Glutamatergic neuron (in vitro differentiated cells): ENCODE results near the gene DLG2. TPM values are rescaled to one million over a fixed set of nuclear protein-coding genes. Genes with fewer than 3 reads are reported as not detected.

Source experiments
- DNase-seq: peaks from one replicate; pipeline ENCODE4 v3.0.0; 2022
- H3K27ac Mint-ChIP-seq: one replicate; pipeline ENCODE4 v1.8.0; 2020; ENCODE audit warnings: mild to moderate bottlenecking, mixed read lengths, inconsistent platforms; ENCODE audit not compliant: unreplicated experiment
- H3K27me3 Mint-ChIP-seq: one replicate; pipeline ENCODE4 v1.8.0; 2020; ENCODE audit warnings: mild to moderate bottlenecking, moderate library complexity, mixed read lengths, inconsistent platforms; ENCODE audit not compliant: unreplicated experiment
- H3K36me3 Mint-ChIP-seq: one replicate; pipeline ENCODE4 v1.8.0; 2020; ENCODE audit warnings: mild to moderate bottlenecking, mixed read lengths, inconsistent platforms; ENCODE audit not compliant: unreplicated experiment
- H3K4me1 Mint-ChIP-seq: one replicate; pipeline ENCODE4 v1.8.0; 2020; ENCODE audit warnings: mild to moderate bottlenecking, low read depth, mixed read lengths, inconsistent platforms; ENCODE audit not compliant: unreplicated experiment
- H3K4me3 Mint-ChIP-seq: one replicate; pipeline ENCODE4 v1.8.0; 2020; ENCODE audit warnings: mild to moderate bottlenecking, mixed read lengths, inconsistent platforms; ENCODE audit not compliant: unreplicated experiment
- H3K9me3 Mint-ChIP-seq: one replicate; pipeline ENCODE4 v1.8.0; 2020; ENCODE audit warnings: mild to moderate bottlenecking, moderate library complexity, mixed read lengths, inconsistent platforms; ENCODE audit not compliant: unreplicated experiment
- CTCF ChIP-seq: fragments of 200-600 bp; sonication (generic); IDR thresholded peaks from one replicate; pipeline ENCODE4 v1.5.0; 2021; ENCODE audit not compliant: partially characterized antibody, unreplicated experiment
- total RNA-seq: library from RNA; stranded (reverse); fragmentation: NEBNext Ultra II Directional; extraction: Animal tissue kit (Norgen Biotek cat#: 25700); gene quantifications from one replicate; pipeline ENCODE4 v1.2.1, GENCODE V29; 2021; ENCODE audit not compliant: unreplicated experiment

DLG2 gene
- total RNA-seq, 1 donor from 2014 or later, result 2.9 TPM

DNA sequence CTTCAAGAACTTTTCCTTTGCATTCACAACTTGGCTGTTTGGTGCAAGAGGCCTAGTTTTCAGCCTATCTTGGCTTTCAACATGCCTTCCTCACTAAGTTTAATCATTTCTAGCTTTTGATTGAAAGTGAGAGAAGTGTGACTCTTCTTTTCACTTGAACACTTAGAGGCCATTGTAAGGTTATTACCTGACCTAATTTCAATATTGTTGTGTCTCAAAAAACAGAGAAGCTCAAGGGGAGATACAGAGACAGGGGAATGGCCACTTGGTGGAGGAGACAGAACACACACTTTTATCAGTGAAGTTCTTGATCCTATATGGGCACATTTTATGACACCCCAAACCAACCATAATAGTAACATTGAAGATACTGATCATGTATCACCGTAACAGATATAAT lies 532.3 kb downstream of the DLG2 start:
- no peaks in the 10 kb centered on the region for H3K4me1 Mint-ChIP-seq
- no peak overlapping the region for H3K4me3 Mint-ChIP-seq
- H3K9me3 Mint-ChIP-seq, result no peaks in the 10 kb centered on the region
- no peaks in the 10 kb centered on the region for H3K36me3 Mint-ChIP-seq
- no peak for TF ChIP-seq CTCF
- no peak for DNase-seq
- no peak overlapping the region for H3K27ac Mint-ChIP-seq
- no peaks in the 10 kb centered on the region for H3K27me3 Mint-ChIP-seq

GRCh38 chr11:85089654-85090053 lies 537.5 kb downstream of the DLG2 start:
- Mint-ChIP-seq H3K27ac (no peak overlapping the region), H3K4me1 (no peaks in the 10 kb centered on the region), H3K4me3 (no peak overlapping the region), H3K27me3 (peaks cover 2% of the 10 kb centered on the region), H3K36me3 (no peaks in the 10 kb centered on the region), H3K9me3 (no peaks in the 10 kb centered on the region)
- no peak for DNase-seq
- TF ChIP-seq CTCF, result no peak

- no peak for DNase-seq
- H3K4me3 Mint-ChIP-seq, result no peak overlapping the region
- no peaks in the 10 kb centered on the region for H3K9me3 Mint-ChIP-seq
- H3K4me1 Mint-ChIP-seq, result no peaks in the 10 kb centered on the region
- H3K27me3 Mint-ChIP-seq, result peaks cover 2% of the 10 kb centered on the region
- TF ChIP-seq CTCF, result no peak
- H3K36me3 Mint-ChIP-seq, result no peaks in the 10 kb centered on the region
- no peak overlapping the region for H3K27ac Mint-ChIP-seq
These were observed 538.9 kb downstream of the DLG2 start for GRCh38 chr11:85088286-85088685.

GRCh38 chr11:85086504-85087284 lies 540.5 kb downstream of the DLG2 start:
- no peak for TF ChIP-seq CTCF

DNA sequence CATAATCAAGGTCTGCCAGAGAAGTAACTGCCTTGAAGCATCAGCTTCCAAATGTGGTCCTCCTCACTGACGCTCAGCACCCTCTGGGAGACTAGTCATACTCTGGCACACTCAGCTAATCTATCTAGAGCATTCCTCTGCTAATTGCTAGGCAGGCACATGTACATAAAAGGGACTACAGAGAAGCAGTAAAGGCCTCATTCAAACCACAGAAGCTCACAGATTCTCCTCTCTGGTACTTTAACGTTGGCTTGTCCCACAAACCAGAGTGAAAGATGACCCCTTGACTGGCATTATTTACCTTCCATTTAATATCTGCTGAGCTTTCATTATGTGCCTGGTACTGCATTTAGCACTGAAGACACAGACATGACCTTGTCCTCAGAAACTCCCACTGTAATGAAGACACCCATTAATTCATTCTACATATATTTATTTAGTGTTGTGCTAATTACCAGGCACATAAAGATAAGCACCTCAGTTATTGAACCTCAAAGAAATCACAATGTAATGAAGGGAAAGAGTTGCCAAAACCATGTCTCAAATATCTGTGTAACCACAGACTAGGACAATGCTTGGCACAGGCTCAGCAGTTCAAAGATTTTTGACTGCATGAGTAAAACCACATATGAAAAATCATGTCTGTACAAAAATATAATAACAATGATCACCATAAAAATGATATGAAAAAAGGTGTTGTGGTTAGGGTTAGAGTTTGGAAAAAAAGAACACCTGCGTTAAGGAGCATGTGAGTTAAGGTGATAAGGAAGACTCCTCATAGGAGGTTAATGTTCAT lies 550.4 kb downstream of the DLG2 start:
- H3K9me3 Mint-ChIP-seq, result no peaks in the 10 kb centered on the region
- TF ChIP-seq CTCF, result no peak
- no peak for DNase-seq
- no peaks in the 10 kb centered on the region for H3K4me1 Mint-ChIP-seq
- H3K4me3 Mint-ChIP-seq, result no peak overlapping the region
- no peaks in the 10 kb centered on the region for H3K36me3 Mint-ChIP-seq
- no peak overlapping the region for H3K27ac Mint-ChIP-seq
- H3K27me3 Mint-ChIP-seq, result no peaks in the 10 kb centered on the region

More at GRCh38 chr11:85086504-85087284, 540.5 kb downstream of the DLG2 start:
- Mint-ChIP-seq H3K27me3 (peaks cover 2% of the 10 kb centered on the region), H3K4me3 (no peak overlapping the region), H3K36me3 (no peaks in the 10 kb centered on the region), H3K4me1 (no peaks in the 10 kb centered on the region), H3K9me3 (no peaks in the 10 kb centered on the region), H3K27ac (no peak overlapping the region)
- DNase-seq, result no peak
